ENCODE data around the gene PRSS35.

PRSS35 gene

DNA sequence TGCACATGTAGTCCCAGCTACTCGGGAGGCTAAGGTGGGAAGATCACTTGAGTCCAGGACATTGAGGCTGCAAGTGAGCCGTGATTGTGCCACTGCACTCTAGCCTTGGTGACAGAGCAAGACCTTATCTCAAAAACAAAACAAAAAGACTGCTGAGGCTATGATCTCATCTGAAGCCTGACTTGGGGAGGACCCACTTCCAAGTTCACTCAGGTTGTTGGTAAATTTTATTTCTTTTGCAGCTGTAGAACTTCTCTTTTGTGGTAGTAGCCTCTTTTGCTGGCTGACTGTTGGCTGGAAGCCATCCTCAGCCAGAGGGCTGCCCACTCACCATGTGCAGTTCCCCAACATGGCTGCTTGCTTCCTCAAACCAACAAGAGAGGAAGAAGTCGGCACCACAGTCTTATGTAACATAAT is 44.7 kb upstream of the PRSS35 start:
- Histone ChIP-seq H3K79me1 (replicated peaks; ENCODE audit: low read length, poor library complexity, severe bottlenecking) (no peaks in the 10 kb centered on the region), H2AFZ (ENCODE audit: low read depth, low read length) (no peak overlapping the region), H3K4me1 (ENCODE audit: control insufficient read depth, insufficient read depth, low read depth, low read length) (no peaks in the 10 kb centered on the region), H3K4me2 (ENCODE audit: low read length, poor library complexity, severe bottlenecking) (no peak overlapping the region), H2BK15ac (ENCODE audit: low read depth, poor library complexity, severe bottlenecking) (no peak overlapping the region), H3K4ac (ENCODE audit: low read depth in 1 of 2, low read length in 2 of 2) (no peak overlapping the region), H3K23ac (ENCODE audit: low read length in 2 of 2) (no peak overlapping the region), H2BK120ac (ENCODE audit: low read depth, low read length) (no peak overlapping the region), H4K91ac (ENCODE audit: low read length) (no peak overlapping the region), H3K4me3 (ENCODE audit: insufficient read depth in 1 of 2, low read depth in 1 of 2, low read length in 2 of 2) (no peak overlapping the region), H2AK5ac (ENCODE audit: low read length, severe bottlenecking) (no peak overlapping the region), H3K27ac (ENCODE audit: low read length, poor library complexity, severe bottlenecking) (no peak overlapping the region), H3K14ac (ENCODE audit: low read length in 2 of 2) (no peak overlapping the region), H2BK5ac (ENCODE audit: low read depth, low read length, poor library complexity, severe bottlenecking) (no peak overlapping the region), H3K9me3 (ENCODE audit: control insufficient read depth, low read length) (no peaks in the 10 kb centered on the region), H3K9ac (ENCODE audit: low read length) (no peak overlapping the region), H3K18ac (ENCODE audit: low read depth in 1 of 2, low read length in 2 of 2) (no peak overlapping the region), H3K36me3 (ENCODE audit: control insufficient read depth in 1 of 2, insufficient read depth in 2 of 2, low read depth in 1 of 2, low read length in 2 of 2) (no peaks in the 10 kb centered on the region), H3K27me3 (ENCODE audit: control insufficient read depth in 1 of 2, insufficient read depth in 1 of 2, low read length in 2 of 2) (peaks cover 0 to 4% of the 10 kb centered on the region in 2 experiments), H2BK12ac (ENCODE audit: low read length in 2 of 2) (no peak overlapping the region), H4K8ac (ENCODE audit: low read length) (no peak overlapping the region)
- 84% methylated on average over 3 of the region's 3 CpGs for WGBS
- no peak for DNase-seq

GRCh38 chr6:83470001-83470400 is 42.3 kb upstream of the PRSS35 start:
- no peak overlapping the region for H4K91ac ChIP-seq (ENCODE audit: low read length)
- H3K36me3 ChIP-seq (ENCODE audit: control insufficient read depth in 1 of 2, insufficient read depth in 2 of 2, low read depth in 1 of 2, low read length in 2 of 2): no peaks in the 10 kb centered on the region
- no peak overlapping the region for H3K4me3 ChIP-seq (ENCODE audit: insufficient read depth in 1 of 2, low read depth in 1 of 2, low read length in 2 of 2)
- H3K4ac ChIP-seq (ENCODE audit: low read depth in 1 of 2, low read length in 2 of 2): no peak overlapping the region
- WGBS: 91% methylated on average over 3 of the region's 4 CpGs
- H3K27ac ChIP-seq (ENCODE audit: low read length, poor library complexity, severe bottlenecking): no peak overlapping the region
- no peak overlapping the region for H3K9ac ChIP-seq (ENCODE audit: low read length)
- H4K8ac ChIP-seq (ENCODE audit: low read length): no peak overlapping the region
- no peak overlapping the region for H2BK12ac ChIP-seq (ENCODE audit: low read length in 2 of 2)
- no peaks in the 10 kb centered on the region for H3K9me3 ChIP-seq (ENCODE audit: control insufficient read depth, low read length)
- H3K4me2 ChIP-seq (ENCODE audit: low read length, poor library complexity, severe bottlenecking): no peak overlapping the region
- no peaks in the 10 kb centered on the region for H3K4me1 ChIP-seq (ENCODE audit: control insufficient read depth, insufficient read depth, low read depth, low read length)
- no peak overlapping the region for H2BK5ac ChIP-seq (ENCODE audit: low read depth, low read length, poor library complexity, severe bottlenecking)
- H2AFZ ChIP-seq (ENCODE audit: low read depth, low read length): no peak overlapping the region
- H2AK5ac ChIP-seq (ENCODE audit: low read length, severe bottlenecking): no peak overlapping the region
- H3K27me3 ChIP-seq (ENCODE audit: control insufficient read depth in 1 of 2, insufficient read depth in 1 of 2, low read length in 2 of 2): peaks cover 0 to 4% of the 10 kb centered on the region in 2 experiments
- H3K14ac ChIP-seq (ENCODE audit: low read length in 2 of 2): no peak overlapping the region
- H2BK15ac ChIP-seq (ENCODE audit: low read depth, poor library complexity, severe bottlenecking): no peak overlapping the region
- no peak overlapping the region for H3K18ac ChIP-seq (ENCODE audit: low read depth in 1 of 2, low read length in 2 of 2)
- no peak overlapping the region for H2BK120ac ChIP-seq (ENCODE audit: low read depth, low read length)
- DNase-seq: no peak
- H3K79me1 ChIP-seq (replicated peaks; ENCODE audit: low read length, poor library complexity, severe bottlenecking): no peaks in the 10 kb centered on the region
- H3K23ac ChIP-seq (ENCODE audit: low read length in 2 of 2): no peak overlapping the region

- Histone ChIP-seq H2AFZ (ENCODE audit: low read depth, low read length) (no peak overlapping the region), H3K27ac (ENCODE audit: low read length, poor library complexity, severe bottlenecking) (no peak overlapping the region), H3K4ac (ENCODE audit: low read depth in 1 of 2, low read length in 2 of 2) (no peak overlapping the region), H3K27me3 (ENCODE audit: control insufficient read depth in 1 of 2, insufficient read depth in 1 of 2, low read length in 2 of 2) (peaks cover 0 to 4% of the 10 kb centered on the region in 2 experiments), H3K14ac (ENCODE audit: low read length in 2 of 2) (no peak overlapping the region), H3K4me1 (ENCODE audit: control insufficient read depth, insufficient read depth, low read depth, low read length) (no peaks in the 10 kb centered on the region), H3K36me3 (ENCODE audit: control insufficient read depth in 1 of 2, insufficient read depth in 2 of 2, low read depth in 1 of 2, low read length in 2 of 2) (no peaks in the 10 kb centered on the region), H4K8ac (ENCODE audit: low read length) (no peak overlapping the region), H2BK12ac (ENCODE audit: low read length in 2 of 2) (no peak overlapping the region), H3K4me3 (ENCODE audit: insufficient read depth in 1 of 2, low read depth in 1 of 2, low read length in 2 of 2) (no peak overlapping the region), H3K23ac (ENCODE audit: low read length in 2 of 2) (no peak overlapping the region), H2BK15ac (ENCODE audit: low read depth, poor library complexity, severe bottlenecking) (no peak overlapping the region), H2BK5ac (ENCODE audit: low read depth, low read length, poor library complexity, severe bottlenecking) (no peak overlapping the region), H2BK120ac (ENCODE audit: low read depth, low read length) (no peak overlapping the region), H3K18ac (ENCODE audit: low read depth in 1 of 2, low read length in 2 of 2) (no peak overlapping the region), H3K4me2 (ENCODE audit: low read length, poor library complexity, severe bottlenecking) (no peak overlapping the region), H3K9me3 (ENCODE audit: control insufficient read depth, low read length) (no peaks in the 10 kb centered on the region), H3K9ac (ENCODE audit: low read length) (no peak overlapping the region), H4K91ac (ENCODE audit: low read length) (no peak overlapping the region), H2AK5ac (ENCODE audit: low read length, severe bottlenecking) (no peak overlapping the region), H3K79me1 (replicated peaks; ENCODE audit: low read length, poor library complexity, severe bottlenecking) (no peaks in the 10 kb centered on the region)
- 93% methylated on average over 3 of the region's 3 CpGs for WGBS
- no peak for DNase-seq
Measured at GRCh38 chr6:83470587-83470986, 41.7 kb upstream of the PRSS35 start.

DNA sequence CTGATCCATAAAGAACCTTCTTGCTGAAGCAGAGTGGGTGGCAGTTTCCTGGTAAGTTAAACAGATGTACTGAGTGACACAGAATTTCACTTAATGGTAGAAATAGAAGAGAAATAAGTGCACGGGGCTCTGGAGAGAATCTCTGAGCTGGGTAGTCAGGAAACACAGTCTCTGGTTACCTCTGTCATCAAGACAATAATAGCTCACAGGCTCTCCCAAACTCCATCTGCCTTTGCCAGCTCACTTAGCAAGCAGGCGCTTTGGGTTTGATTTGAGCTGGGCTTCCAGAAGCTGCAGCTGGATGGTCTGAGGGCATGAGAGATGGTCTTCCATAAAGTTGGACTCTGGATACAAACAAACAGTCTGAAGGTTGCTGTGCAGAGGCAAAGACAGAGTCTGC is 39.6 kb upstream of the PRSS35 start:
- H3K23ac ChIP-seq (ENCODE audit: low read length in 2 of 2): no peak overlapping the region
- no peak overlapping the region for H2BK12ac ChIP-seq (ENCODE audit: low read length in 2 of 2)
- no peak overlapping the region for H2AK5ac ChIP-seq (ENCODE audit: low read length, severe bottlenecking)
- H3K18ac ChIP-seq (ENCODE audit: low read depth in 1 of 2, low read length in 2 of 2): no peak overlapping the region
- H2BK5ac ChIP-seq (ENCODE audit: low read depth, low read length, poor library complexity, severe bottlenecking): no peak overlapping the region
- H3K4me3 ChIP-seq (ENCODE audit: insufficient read depth in 1 of 2, low read depth in 1 of 2, low read length in 2 of 2): no peak overlapping the region
- 100% methylated on average over 1 of the region's 2 CpGs for WGBS
- no peak overlapping the region for H3K14ac ChIP-seq (ENCODE audit: low read length in 2 of 2)
- H3K79me1 ChIP-seq (replicated peaks; ENCODE audit: low read length, poor library complexity, severe bottlenecking): no peaks in the 10 kb centered on the region
- no peak for DNase-seq
- H4K91ac ChIP-seq (ENCODE audit: low read length): no peak overlapping the region
- no peak overlapping the region for H3K4ac ChIP-seq (ENCODE audit: low read depth in 1 of 2, low read length in 2 of 2)
- H3K4me1 ChIP-seq (ENCODE audit: control insufficient read depth, insufficient read depth, low read depth, low read length): no peaks in the 10 kb centered on the region
- H3K36me3 ChIP-seq (ENCODE audit: control insufficient read depth in 1 of 2, insufficient read depth in 2 of 2, low read depth in 1 of 2, low read length in 2 of 2): no peaks in the 10 kb centered on the region
- H3K4me2 ChIP-seq (ENCODE audit: low read length, poor library complexity, severe bottlenecking): no peak overlapping the region
- H3K9ac ChIP-seq (ENCODE audit: low read length): no peak overlapping the region
- H3K27me3 ChIP-seq (ENCODE audit: control insufficient read depth in 1 of 2, insufficient read depth in 1 of 2, low read length in 2 of 2): no peaks in the 10 kb centered on the region
- no peak overlapping the region for H2BK120ac ChIP-seq (ENCODE audit: low read depth, low read length)
- no peak overlapping the region for H4K8ac ChIP-seq (ENCODE audit: low read length)
- H2AFZ ChIP-seq (ENCODE audit: low read depth, low read length): no peak overlapping the region
- no peak overlapping the region for H2BK15ac ChIP-seq (ENCODE audit: low read depth, poor library complexity, severe bottlenecking)
- H3K9me3 ChIP-seq (ENCODE audit: control insufficient read depth, low read length): no peaks in the 10 kb centered on the region
- no peak overlapping the region for H3K27ac ChIP-seq (ENCODE audit: low read length, poor library complexity, severe bottlenecking)

All from mesenchymal stem cell (in vitro differentiated cells and primary cell).